Stimulated activated CD4-positive, alpha-beta T cell treated with anti-CD3 and anti-CD28 coated beads, Interleukin-15, amount 100 ng/mL, for 1 hour (primary cell): ENCODE measurements around the gene CD82.
A peak's percentile ranks its signal among the peaks of the same experiment; 100 is the strongest.

Experiments
- DNase-seq, 2 donors: peaks; one replicate each; pipeline ENCODE4 v3.0.0-alpha.2; 2020; ENCODE audit warnings: low read depth in 1 of 2, low spot score in 1 of 2

The CD82 gene

GRCh38 chr11:44598831-44599230 lies 33.4 kb downstream of the CD82 start:
- DNase-seq = no peak

- DNase-seq = no peak
Measured at GRCh38 chr11:44600261-44600660, 34.8 kb downstream of the CD82 start.

GRCh38 chr11:44600839-44601383 lies 35.4 kb downstream of the CD82 start:
- DNase-seq = no peak

- DNase-seq = no peak
Measured at GRCh38 chr11:44601471-44602370, 36.3 kb downstream of the CD82 start.

GRCh38 chr11:44602891-44603310 lies 37.4 kb downstream of the CD82 start:
- no peak for DNase-seq

GRCh38 chr11:44604171-44604581 lies 38.7 kb downstream of the CD82 start:
- no peak for DNase-seq

GRCh38 chr11:44605068-44605708 lies 39.7 kb downstream of the CD82 start:
- no peak for DNase-seq

GRCh38 chr11:44605965-44606364 lies 40.5 kb downstream of the CD82 start:
- no peak for DNase-seq

GRCh38 chr11:44606472-44606871 lies 41.0 kb downstream of the CD82 start:
- no peak for DNase-seq

- DNase-seq = no peak
Measured at GRCh38 chr11:44607319-44607962, 42.0 kb downstream of the CD82 start.

GRCh38 chr11:44607987-44608386 lies 42.5 kb downstream of the CD82 start:
- no peak for DNase-seq

- no peak for DNase-seq
Measured at GRCh38 chr11:44608651-44608990, 43.2 kb downstream of the CD82 start.

GRCh38 chr11:44608991-44609782 lies 43.7 kb downstream of the CD82 start:
- DNase-seq = peak in 1 of 2 donors; percentile 11

- no peak for DNase-seq
Measured at GRCh38 chr11:44609783-44610155, 44.3 kb downstream of the CD82 start.

GRCh38 chr11:44610186-44610955 lies 44.9 kb downstream of the CD82 start:
- DNase-seq = no peak

- DNase-seq = no peak
Measured at GRCh38 chr11:44611088-44611487, 45.6 kb downstream of the CD82 start.

GRCh38 chr11:44611687-44612434 lies 46.4 kb downstream of the CD82 start:
- DNase-seq = peak; percentile 38

- DNase-seq = no peak
Measured at GRCh38 chr11:44613153-44613552, 47.7 kb downstream of the CD82 start.

- DNase-seq = no peak
Measured at GRCh38 chr11:44614281-44614775, 48.9 kb downstream of the CD82 start.
